Measurements from ENCODE around the gene CAVIN1.

- no peak for TF ChIP-seq CTCF (IDR thresholded peaks at IDR 0.05; ENCODE audit: low read depth, low read length, poor library complexity, severe bottlenecking)
- TF ChIP-seq EZH2phosphoT487 (IDR thresholded peaks at IDR 0.05; ENCODE audit: borderline replicate concordance, low read length) = no peak
Measured at GRCh38 chr17:42411905-42412679, 11.0 kb downstream of the CAVIN1 start.
